Stimulated activated CD8-positive, alpha-beta memory T cell treated with anti-CD3 and anti-CD28 coated beads, Interleukin-12 subunit alpha, Interleukin-12 subunit beta, amount 100 ng/mL, for 1 hour (primary cell): ENCODE data around the gene CSH1.
A peak's percentile ranks its signal among the peaks of the same experiment; 100 is the strongest.
"Not testable (repeated sequence)": the region's sequence is repeated elsewhere in the genome, so short reads cannot be mapped to it uniquely, and the experiment has no call there.

ENCODE experiments used
- DNase-seq: peaks from one replicate; pipeline ENCODE4 v3.0.0-alpha.2; 2020; ENCODE audit warnings: low read depth

CSH1 gene

GRCh38 chr17:63928966-63929695 is 32.8 kb upstream of the CSH1 start:
- DNase-seq, result no peak

- no peak for DNase-seq
Observed at GRCh38 chr17:63928172-63928666, 31.8 kb upstream of the CSH1 start.

- DNase-seq, result no peak
Observed at GRCh38 chr17:63927464-63928171, 31.2 kb upstream of the CSH1 start.

GRCh38 chr17:63926164-63926563 is 29.8 kb upstream of the CSH1 start:
- DNase-seq, result no peak

- DNase-seq, result no peak
Observed at GRCh38 chr17:63925615-63926014, 29.2 kb upstream of the CSH1 start.

GRCh38 chr17:63922402-63922801 is 26.0 kb upstream of the CSH1 start:
- DNase-seq, result not testable (repeated sequence)

GRCh38 chr17:63920779-63921178 is 24.4 kb upstream of the CSH1 start:
- DNase-seq, result not testable (repeated sequence)

GRCh38 chr17:63920050-63920449 is 23.7 kb upstream of the CSH1 start:
- not testable (repeated sequence) for DNase-seq

- DNase-seq, result peak; percentile 59
Observed at GRCh38 chr17:63919311-63919723, 22.9 kb upstream of the CSH1 start.

GRCh38 chr17:63918789-63919305 is 22.5 kb upstream of the CSH1 start, which contains the start of gene GH1:
GH1 (minus strand) TSS chr17:63918839; CDS start chr17:63918776, 63 bp downstream.
- not testable (repeated sequence) for DNase-seq

- no peak for DNase-seq
Observed at GRCh38 chr17:63918305-63918704, 21.9 kb upstream of the CSH1 start.

- no peak for DNase-seq
Observed at GRCh38 chr17:63917646-63918045, 21.3 kb upstream of the CSH1 start.

GRCh38 chr17:63917206-63917605 is 20.8 kb upstream of the CSH1 start:
- DNase-seq, result not testable (repeated sequence)

- no peak for DNase-seq
Observed at GRCh38 chr17:63916566-63917185, 20.3 kb upstream of the CSH1 start.

- not testable (repeated sequence) for DNase-seq
Observed at GRCh38 chr17:63915753-63916152, 19.4 kb upstream of the CSH1 start.

GRCh38 chr17:63914471-63914870 is 18.1 kb upstream of the CSH1 start:
- DNase-seq, result no peak

GRCh38 chr17:63911657-63912100 is 15.3 kb upstream of the CSH1 start:
- peak; percentile 50 for DNase-seq

GRCh38 chr17:63911041-63911635 is 14.8 kb upstream of the CSH1 start, which contains the start of gene CSHL1:
CSHL1 (minus strand) TSS chr17:63911258; CDS start chr17:63911196, 62 bp downstream.
- no peak for DNase-seq

- no peak for DNase-seq
Observed at GRCh38 chr17:63910096-63910495, 13.7 kb upstream of the CSH1 start.

GRCh38 chr17:63909586-63909985 is 13.2 kb upstream of the CSH1 start:
- DNase-seq, result not testable (repeated sequence)

- DNase-seq, result not testable (repeated sequence)
Observed at GRCh38 chr17:63907161-63907778, 10.9 kb upstream of the CSH1 start.
